GM21528 (cell line): ENCODE data around the gene LCE1E.

Source experiments
- ATAC-seq: cut with Tn5 transposase; IDR thresholded peaks from one replicate; pipeline ENCODE4 v1.9.1; 2021; ENCODE audit warnings: mild to moderate bottlenecking, moderate library complexity; ENCODE audit not compliant: unreplicated experiment, low FRiP score

Gene LCE1E, protein sequence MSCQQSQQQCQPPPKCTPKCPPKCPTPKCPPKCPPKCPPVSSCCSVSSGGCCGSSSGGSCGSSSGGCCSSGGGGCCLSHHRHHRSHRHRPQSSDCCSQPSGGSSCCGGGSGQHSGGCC

DNA sequence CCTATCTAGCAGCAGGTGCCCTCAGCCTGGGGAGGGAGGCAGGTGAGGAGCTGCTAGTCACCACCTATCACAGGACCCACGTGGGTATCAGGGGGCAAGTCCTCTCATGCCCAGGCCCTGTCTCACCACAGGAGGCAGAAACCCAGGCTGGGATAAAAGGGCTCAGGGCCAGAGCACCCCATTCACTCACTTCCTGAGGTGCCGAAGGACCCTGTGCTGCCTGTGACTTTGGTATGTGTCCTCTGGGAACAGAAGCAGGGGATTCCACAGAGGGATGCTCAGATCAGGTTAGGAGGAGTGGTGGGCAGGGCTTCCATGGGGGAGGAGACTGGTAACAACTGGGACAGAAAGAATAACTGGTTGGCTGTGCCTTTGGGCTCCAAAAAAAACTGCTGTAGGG, at the start of gene LCE1E:
Gene LCE1E (plus strand): TSS at position 181 of the 400 bp plus-strand sequence. CDS start 1,043 bp downstream, outside the sequence.
- ATAC-seq = no peak

DNA sequence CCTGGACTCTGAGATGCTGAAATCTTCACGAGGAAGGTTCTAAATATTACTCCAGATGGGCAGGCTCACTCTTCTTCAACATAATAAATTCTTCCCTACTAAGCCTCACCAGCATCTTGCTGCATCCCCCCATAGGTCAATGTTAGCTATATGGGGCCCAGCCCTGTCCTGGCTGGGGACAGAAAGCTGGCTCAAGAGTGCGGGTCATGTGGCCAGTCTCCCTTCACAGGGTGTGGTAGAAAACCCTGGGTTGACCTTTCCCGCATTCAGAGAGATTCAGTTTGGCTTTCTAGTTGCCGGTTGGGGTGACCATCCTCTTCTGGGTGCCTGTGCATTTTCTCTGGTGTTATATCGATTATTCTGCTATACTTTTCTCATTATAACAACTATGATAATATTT, 48.1 kb upstream of the LCE1E start:
- no peak for ATAC-seq

DNA sequence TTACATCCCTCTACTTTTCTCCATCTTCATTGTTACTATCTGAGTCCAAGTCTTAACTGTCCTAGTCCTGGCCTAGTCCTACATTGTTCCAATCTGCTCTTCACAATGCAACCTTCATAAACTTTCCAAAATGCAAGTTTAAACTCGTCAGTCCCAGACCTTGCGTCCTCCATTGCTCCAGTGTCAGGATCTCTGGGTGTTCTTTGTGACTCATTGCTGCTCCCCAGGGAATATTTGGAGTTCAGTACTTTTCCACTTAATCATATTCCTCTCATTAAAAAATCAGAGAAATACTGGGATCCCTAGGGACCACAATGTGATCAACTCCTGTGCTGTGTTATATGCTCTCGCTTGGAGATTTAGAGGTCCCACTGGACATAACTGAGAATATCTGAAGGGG, 46.2 kb upstream of the LCE1E start:
- ATAC-seq = no peak

DNA sequence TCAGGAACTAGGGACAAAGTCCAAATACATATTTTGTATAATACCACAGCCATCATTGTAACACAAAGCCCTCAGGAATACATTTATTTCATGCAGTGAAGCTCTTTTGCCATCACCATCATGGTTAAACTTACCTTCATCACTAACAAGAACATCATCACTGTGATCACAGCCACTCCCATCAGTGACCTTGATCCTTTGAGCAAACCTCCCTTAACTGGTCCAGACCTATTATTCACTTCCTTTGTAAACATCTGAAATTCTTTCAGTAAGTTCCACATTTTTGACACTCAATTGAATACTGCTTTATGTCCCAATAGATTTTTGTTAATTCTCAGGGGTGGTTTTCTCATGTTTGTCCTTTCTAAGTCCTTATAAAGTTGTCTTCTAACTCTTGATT, 44.4 kb upstream of the LCE1E start:
- no peak for ATAC-seq

GRCh38 chr1:152743371-152744145, 42.5 kb upstream of the LCE1E start:
- no peak for ATAC-seq

DNA sequence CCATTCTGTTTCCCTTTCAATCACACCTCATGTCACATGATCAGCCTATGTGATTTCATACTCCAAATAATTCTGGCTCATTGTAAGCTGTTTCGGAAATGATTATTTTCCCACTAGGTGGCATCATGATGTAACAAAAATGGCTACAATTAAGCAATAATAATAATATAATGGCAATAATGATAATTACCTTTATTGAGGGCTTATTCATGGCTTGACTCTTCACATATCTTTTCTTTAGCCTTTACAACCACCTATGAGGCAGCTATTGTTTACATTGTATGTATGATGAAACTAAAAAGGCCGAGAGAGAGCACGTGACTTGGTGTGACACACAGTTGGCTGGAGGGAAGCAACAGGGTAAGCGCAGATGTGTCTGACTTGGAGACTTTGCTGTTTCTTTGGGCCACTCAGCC, 40.8 kb upstream of the LCE1E start:
- no peak for ATAC-seq

- ATAC-seq = no peak
These were observed 40.2 kb upstream of the LCE1E start for GRCh38 chr1:152745765-152746444.

DNA sequence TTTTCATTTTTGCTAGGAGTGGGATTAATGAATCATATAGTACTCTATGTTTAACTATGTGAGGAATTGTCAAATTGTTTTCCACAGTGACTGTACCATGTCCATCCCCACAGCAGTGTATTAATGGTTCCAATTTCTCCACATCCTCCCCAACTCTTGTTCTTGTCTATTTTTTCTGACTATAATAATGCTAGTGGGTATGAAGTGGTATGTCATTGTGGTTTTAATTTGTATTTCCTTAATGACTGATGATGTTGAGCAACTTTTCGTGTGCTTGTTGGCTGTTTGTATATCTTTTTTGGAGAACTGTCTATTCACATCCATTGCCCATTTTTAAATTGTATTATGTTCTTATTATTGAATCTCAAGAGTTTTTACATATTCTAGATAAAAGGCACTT, 38.2 kb upstream of the LCE1E start:
- ATAC-seq = no peak

DNA sequence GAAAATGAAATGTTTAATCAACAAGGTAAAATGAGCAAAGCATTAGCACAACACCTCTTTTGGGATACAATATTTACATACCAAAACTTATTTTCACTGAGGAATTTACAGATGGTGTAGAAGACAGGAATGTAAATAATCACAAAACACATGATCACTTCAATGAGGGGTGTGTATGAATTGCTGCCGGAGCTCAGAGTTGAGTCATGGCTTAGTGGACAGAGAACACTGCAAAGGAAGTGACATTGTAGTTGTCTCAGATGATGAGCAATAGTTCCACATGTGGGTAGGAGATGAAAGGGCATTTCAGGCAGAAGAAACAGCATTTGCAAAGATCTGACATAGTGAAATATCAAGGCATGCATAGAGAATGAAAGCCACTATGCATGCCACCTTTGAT, 33.8 kb upstream of the LCE1E start:
- no peak for ATAC-seq

DNA sequence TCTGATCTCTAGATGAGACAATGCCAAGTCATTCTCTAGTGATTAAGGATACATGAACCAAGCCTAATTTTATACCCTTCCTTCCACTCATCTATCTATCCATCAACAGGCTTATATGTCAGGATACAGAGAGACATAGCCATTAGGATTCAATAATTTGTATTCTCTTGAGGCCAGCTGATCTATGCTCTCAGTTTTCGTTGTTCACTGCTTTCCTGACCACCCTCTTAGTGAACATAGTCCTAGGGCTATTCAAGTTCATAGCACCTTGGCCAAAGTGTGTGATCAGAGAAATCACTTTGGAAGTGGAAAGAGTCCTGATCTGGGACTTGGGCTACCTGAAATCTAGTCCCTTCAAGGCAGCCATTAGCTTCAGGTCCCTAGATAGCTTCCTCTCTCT, 32.5 kb upstream of the LCE1E start:
- ATAC-seq = no peak

DNA sequence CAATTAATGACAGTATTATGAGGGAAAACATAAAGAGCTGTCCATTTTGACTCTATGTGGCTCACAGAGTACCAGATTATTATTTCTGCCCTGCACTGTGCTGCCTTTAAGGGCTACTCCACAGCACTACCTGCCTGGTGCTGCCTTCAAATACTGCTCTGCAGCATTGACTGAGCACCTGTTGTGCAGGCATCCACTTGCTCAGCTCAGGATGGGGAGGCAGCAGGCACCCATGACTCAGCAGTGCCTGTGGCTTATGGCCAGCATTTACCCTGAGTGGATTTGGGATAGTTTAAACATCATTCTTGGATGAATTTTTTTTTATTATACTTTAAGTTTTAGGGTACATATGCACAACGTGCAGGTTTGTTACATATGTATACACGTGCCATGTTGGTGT, 29.2 kb upstream of the LCE1E start:
- no peak for ATAC-seq

GRCh38 chr1:152757747-152758146, 28.3 kb upstream of the LCE1E start, which contains the start of gene KPRP:
TSS of gene KPRP (plus strand) at chr1:152758025. CDS start at chr1:152759589, 1,564 bp downstream.
- no peak for ATAC-seq

GRCh38 chr1:152758636-152759035, 27.4 kb upstream of the LCE1E start:
- ATAC-seq = no peak

DNA sequence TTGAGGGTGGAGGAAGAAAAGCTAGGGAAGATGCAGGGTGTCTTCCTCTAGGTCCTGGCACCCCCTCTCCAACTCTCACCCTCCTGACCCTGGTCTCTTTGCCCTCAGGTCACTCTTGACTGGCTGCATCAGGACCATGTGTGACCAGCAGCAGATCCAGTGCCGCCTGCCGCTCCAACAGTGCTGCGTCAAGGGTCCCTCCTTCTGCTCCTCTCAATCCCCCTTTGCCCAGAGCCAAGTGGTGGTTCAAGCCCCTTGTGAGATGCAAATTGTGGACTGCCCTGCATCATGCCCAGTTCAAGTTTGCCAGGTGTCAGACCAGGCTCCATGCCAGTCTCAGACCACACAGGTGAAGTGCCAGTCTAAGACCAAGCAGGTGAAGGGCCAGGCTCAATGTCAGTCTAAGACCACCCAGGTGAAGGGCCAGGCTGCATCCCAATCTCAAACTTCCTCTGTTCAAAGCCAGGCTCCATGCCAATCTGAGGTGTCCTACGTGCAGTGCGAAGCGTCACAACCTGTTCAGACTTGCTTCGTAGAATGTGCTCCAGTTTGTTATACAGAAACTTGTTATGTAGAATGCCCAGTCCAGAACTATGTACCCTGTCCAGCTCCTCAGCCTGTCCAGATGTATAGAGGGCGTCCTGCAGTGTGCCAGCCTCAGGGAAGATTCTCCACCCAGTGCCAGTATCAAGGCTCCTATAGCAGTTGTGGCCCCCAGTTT, 26.4 kb upstream of the LCE1E start:
- no peak for ATAC-seq

DNA sequence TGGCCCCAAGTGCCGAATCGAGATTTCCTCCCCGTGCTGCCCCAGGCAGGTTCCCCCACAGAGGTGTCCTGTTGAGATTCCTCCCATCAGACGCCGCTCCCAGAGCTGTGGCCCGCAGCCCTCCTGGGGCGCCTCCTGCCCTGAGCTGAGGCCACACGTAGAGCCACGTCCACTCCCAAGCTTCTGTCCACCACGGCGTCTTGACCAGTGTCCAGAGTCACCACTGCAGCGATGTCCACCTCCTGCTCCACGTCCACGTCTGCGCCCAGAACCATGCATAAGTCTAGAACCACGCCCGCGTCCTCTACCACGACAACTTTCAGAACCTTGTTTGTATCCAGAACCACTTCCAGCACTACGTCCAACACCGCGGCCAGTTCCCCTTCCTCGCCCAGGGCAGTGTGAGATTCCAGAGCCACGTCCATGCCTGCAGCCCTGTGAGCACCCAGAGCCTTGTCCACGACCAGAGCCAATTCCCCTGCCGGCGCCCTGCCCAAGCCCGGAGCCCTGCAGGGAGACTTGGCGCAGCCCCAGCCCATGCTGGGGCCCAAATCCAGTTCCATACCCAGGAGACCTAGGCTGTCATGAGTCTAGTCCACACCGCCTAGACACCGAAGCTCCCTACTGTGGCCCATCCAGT, 25.4 kb upstream of the LCE1E start:
- ATAC-seq = no peak

DNA sequence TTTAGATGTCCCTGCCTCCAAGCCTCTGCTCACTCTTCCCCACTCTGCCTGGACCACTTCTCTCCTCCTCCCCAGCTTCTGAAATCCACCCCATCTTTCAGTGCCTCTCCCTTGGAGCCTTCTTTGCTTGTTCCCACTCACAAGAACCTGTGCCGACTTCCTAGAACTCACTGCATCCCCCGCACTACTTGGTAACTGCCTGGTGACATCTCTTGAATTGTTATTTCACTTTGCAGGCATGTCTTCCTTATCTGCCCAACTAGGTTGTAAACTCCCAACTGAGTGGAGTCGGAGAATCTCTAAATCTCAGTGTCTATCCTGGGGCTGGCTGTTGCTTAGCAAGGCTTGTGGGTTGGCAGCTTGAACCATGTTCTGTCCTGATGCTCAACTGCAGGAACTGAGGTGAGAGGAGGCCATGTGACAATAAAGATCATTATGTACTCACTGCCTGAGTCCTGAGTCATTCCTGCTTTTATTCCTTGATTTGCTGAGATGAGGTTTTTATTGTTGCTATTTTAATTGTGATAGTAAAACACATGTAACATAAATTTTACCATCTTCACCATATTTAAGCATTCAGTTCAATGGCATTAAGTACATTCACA, 24.3 kb upstream of the LCE1E start:
- no peak for ATAC-seq

- ATAC-seq = no peak
These were observed 17.1 kb upstream of the LCE1E start for GRCh38 chr1:152768847-152769533.

- no peak for ATAC-seq
These were observed 15.6 kb upstream of the LCE1E start for GRCh38 chr1:152770411-152770810.

DNA sequence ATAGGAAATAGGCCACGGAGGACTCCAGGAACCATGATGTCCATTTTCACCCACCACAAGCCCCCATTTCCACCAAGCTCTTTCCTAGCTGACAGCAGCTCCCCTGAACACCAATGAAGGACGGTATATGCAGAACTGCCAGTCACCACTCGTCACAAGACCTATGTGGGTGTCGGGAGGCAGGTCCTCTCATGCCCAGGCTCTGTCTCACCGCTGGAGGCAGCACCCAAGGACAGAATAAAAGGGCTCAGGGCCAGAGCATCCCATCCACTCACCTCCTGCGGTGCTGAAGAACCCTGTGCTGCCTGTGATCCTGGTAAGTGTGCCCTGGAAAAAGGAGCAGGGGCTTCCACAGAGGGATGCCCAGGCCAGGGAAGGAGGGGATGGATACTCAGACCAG, 11.2 kb upstream of the LCE1E start, which contains the start of gene LCE1F:
Gene LCE1F (plus strand): TSS at position 266 of the 400 bp plus-strand sequence. CDS start 1,232 bp downstream, outside the sequence.
- no peak for ATAC-seq
